ENCODE data around the gene PRRC2A.

PRRC2A gene

DNA sequence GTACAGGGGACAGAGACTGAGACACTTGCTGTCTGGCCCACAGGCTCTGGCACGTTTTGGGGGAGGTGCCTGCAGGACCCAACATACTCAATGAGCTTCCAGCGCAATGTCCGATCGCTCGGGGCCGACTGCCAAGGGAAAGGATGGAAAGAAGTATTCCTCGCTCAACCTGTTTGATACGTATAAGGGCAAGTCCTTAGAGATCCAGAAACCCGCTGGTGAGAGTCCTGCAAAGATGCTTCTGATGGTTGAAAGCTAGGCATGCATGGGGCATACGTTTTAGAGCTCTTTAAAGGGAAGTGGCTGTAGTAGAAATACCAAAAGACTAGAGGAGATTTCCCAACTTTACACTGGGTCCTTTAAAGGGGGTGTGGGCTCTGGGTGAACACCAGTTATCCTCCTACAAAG is 2.2 kb downstream of the PRRC2A start:
- DNase-seq (ENCODE audit: low read depth in 2 of 2), result no peak

DNA sequence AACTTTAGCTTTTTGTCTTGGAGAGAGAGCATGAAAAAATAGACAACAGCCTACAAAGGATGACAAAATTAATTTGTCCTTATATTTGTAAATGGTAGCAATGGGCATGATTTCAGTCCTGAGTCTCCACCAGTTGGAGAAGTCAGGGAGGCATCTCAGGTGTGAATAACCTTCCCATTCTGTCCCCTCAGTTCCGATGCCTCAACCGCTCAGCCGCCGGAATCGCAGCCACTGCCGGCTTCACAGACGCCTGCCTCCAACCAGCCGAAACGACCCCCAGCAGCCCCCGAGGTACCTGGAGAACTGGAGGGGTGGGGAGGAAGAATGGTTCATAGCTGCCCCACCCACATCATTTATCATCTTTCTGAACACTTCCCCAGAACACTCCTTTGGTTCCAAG is 3.6 kb downstream of the PRRC2A start:
- DNase-seq (ENCODE audit: low read depth in 2 of 2), result no peak

DNA sequence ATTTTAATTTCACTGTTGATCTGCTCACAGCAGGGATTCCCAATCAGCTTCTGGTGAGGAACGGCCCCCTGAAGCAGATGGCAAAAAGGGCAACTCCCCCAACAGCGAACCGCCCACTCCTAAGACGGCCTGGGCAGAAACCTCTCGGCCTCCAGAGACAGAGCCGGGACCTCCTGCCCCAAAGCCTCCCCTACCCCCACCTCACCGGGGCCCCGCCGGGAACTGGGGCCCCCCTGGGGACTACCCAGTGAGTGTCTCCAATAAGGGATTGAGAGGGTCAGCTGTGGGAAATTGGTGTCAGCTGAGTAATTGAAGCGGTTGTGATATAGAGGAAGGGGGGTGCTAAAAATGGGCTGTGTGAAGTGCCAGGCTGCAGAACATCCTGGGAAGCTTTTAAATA is 6.4 kb downstream of the PRRC2A start:
- DNase-seq (ENCODE audit: low read depth in 2 of 2), result no peak

DNA sequence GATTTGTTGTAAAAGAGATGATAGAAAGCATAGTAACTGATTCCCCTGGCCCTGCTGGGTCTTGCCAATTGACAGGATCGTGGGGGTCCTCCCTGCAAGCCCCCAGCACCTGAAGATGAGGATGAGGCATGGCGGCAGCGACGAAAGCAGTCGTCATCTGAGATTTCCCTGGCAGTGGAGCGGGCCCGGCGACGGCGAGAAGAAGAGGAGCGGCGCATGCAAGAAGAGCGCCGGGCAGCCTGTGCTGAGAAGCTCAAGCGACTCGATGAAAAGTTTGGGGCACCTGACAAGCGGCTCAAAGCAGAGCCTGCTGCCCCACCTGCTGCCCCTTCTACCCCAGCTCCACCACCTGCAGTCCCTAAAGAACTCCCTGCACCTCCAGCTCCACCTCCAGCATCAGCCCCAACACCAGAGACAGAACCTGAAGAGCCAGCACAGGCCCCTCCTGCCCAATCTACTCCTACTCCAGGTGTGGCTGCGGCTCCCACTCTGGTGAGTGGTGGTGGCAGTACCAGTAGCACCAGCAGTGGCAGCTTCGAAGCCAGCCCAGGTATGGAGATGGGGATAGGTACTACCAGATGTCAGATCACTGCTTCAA is 7.3 kb downstream of the PRRC2A start:
- no peak for DNase-seq (ENCODE audit: low read depth in 2 of 2)

DNA sequence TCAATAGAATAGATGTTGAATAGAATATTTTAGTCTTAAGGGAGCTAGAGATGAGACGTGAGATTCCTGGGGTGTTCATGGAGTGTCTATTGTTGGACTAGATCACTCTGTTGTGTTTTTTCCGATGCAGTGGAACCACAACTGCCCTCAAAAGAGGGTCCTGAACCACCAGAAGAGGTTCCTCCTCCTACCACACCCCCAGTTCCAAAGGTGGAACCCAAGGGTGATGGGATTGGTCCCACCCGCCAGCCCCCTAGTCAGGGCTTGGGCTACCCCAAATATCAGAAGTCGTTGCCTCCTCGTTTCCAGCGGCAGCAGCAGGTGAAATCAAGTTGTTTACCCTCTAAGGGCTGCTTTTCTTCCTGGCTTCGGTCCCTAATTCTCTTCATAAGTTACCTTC is 8.5 kb downstream of the PRRC2A start:
- DNase-seq (ENCODE audit: low read depth in 2 of 2), result no peak

DNA sequence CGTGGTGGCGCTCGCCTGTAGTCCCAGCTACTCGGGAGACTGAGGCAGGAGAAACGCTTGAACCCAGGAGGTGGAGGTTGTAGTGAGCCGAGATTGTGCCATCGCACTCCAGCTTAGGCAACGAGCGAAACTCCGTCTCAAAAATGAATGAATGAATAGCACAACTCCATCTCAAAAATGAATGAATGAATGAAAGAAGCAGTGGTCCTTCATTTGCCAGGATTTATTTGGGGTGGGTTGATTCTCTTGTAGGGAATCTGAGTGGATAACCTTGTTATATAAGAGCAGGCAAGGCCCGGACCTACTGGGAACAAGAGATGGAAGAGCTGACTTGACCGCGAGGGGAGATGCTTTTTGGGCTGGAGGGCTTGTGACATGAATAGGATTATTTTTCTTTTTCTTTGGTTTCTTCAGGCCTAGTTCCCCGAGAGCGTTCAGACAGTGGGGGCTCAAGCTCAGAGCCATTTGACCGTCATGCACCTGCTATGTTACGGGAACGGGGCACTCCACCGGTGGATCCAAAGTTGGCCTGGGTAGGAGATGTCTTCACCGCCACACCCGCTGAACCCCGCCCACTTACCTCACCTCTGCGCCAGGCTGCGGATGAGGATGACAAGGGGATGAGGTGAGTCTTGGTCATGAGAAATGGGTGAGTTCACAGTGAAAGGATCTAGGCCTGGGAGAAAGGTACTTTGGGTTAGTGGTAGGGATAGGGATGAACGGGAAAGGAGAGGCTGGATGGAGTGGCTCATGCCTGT is 9.8 kb downstream of the PRRC2A start:
- DNase-seq (ENCODE audit: low read depth in 2 of 2), result no peak

DNA sequence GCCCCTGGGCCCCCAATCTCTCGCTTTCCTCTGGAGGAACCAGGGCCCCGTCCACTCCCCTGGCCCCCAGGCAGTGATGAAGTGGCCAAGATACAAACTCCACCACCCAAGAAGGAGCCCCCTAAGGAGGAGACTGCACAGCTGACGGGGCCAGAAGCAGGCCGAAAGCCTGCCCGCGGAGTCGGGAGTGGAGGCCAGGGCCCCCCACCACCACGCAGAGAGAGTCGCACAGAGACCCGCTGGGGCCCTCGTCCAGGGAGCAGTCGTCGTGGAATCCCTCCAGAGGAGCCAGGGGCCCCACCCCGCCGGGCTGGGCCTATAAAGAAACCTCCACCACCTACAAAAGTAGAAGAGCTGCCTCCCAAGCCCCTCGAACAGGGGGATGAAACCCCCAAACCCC is 10.7 kb downstream of the PRRC2A start:
- DNase-seq (ENCODE audit: low read depth in 2 of 2), result no peak

DNA sequence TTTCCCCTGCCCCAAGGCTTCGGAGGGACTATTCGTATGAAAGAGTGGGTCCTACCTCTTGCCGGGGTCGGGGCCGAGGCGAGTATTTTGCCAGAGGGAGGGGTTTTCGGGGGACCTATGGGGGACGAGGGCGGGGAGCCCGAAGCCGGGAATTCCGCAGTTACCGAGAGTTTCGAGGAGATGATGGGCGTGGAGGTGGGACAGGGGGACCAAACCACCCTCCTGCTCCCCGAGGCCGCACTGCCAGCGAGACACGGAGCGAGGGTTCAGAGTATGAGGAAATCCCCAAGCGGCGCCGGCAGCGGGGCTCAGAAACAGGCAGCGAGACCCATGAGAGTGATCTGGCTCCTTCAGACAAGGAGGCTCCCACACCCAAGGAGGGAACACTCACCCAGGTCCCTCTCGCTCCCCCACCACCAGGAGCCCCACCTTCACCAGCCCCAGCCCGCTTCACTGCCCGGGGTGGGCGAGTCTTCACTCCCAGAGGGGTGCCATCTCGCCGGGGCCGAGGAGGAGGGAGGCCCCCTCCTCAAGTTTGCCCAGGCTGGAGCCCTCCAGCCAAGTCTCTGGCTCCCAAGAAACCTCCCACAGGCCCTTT is 11.3 kb downstream of the PRRC2A start:
- DNase-seq (ENCODE audit: low read depth in 2 of 2), result no peak

DNA sequence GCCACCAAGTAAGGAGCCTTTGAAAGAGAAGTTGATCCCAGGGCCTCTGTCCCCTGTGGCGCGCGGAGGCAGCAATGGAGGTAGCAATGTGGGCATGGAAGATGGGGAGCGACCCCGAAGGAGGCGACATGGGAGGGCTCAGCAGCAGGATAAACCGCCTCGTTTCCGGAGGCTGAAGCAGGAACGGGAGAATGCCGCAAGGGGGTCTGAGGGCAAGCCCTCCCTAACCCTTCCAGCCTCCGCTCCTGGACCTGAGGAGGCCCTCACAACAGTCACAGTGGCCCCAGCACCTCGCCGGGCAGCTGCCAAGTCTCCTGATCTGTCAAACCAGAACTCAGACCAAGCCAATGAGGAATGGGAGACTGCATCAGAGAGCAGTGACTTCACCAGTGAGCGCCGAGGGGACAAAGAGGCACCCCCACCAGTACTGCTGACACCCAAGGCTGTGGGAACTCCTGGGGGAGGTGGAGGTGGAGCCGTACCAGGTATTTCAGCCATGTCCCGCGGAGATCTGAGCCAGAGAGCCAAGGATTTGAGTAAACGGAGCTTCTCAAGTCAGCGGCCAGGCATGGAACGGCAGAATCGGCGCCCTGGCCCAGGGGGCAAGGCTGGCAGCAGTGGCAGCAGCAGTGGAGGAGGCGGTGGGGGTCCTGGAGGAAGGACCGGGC is 11.9 kb downstream of the PRRC2A start:
- DNase-seq (ENCODE audit: low read depth in 2 of 2), result no peak

DNA sequence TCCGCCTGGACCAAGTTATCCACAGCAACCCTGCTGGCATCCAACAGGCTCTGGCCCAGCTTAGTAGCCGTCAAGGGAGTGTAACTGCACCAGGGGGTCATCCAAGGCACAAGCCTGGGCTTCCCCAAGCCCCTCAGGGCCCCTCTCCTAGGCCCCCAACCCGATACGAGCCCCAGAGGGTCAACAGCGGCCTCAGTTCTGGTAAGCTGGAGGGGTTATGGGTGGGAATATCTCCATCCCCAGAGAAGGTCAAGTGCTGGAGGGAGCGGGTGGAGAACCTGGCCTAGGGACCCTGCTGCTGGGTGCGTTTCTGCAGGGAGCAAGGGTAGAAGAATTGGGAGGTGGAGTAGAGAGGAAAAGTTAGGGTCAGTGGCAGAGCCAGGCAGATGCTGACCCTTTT is 12.9 kb downstream of the PRRC2A start:
- DNase-seq (ENCODE audit: low read depth in 2 of 2), result no peak

DNA sequence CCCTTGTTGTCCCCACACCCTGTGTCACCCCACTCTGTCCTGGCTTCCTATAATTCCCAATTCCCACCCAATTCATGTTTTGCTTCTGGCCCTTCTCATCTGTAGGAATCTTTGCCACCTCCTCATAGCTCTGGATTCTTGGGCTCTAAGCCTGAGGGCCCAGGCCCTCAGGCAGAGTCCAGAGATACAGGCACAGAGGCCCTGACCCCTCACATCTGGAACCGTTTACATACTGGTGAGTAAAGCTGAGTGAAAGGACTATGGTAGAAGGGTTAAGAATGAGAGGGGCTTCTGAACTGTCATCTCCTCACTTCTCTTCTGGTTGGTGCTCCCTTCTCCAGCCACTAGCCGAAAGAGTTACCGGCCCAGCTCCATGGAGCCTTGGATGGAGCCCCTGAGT is 13.6 kb downstream of the PRRC2A start:
- DNase-seq (ENCODE audit: low read depth in 2 of 2), result no peak

DNA sequence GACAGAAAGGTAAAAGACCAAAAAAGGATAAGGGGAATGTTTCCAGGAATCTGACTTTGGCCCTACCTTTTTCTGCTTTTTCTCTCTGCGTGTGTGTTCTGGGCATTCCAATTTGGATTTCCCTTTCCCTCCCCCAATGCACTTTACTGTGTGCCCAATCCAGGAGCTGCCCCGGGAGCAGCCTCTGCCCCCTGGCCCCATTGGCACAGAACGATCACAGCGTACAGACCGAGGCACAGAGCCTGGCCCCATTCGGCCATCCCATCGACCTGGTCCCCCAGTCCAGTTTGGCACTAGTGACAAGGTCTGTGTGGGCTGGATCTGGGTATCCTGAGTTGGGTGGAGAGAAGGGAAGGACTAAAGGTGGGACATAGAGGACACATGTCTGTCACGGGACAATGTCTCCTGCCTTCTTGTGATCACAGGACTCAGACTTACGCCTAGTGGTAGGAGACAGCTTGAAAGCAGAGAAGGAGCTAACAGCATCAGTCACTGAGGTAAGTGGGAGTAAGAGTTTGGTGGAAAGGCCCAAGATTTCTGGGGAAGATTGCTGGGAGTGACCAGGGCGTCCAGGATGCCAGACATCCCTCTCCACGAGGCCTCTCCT is 14.6 kb downstream of the PRRC2A start:
- DNase-seq (ENCODE audit: low read depth in 2 of 2), result no peak

DNA sequence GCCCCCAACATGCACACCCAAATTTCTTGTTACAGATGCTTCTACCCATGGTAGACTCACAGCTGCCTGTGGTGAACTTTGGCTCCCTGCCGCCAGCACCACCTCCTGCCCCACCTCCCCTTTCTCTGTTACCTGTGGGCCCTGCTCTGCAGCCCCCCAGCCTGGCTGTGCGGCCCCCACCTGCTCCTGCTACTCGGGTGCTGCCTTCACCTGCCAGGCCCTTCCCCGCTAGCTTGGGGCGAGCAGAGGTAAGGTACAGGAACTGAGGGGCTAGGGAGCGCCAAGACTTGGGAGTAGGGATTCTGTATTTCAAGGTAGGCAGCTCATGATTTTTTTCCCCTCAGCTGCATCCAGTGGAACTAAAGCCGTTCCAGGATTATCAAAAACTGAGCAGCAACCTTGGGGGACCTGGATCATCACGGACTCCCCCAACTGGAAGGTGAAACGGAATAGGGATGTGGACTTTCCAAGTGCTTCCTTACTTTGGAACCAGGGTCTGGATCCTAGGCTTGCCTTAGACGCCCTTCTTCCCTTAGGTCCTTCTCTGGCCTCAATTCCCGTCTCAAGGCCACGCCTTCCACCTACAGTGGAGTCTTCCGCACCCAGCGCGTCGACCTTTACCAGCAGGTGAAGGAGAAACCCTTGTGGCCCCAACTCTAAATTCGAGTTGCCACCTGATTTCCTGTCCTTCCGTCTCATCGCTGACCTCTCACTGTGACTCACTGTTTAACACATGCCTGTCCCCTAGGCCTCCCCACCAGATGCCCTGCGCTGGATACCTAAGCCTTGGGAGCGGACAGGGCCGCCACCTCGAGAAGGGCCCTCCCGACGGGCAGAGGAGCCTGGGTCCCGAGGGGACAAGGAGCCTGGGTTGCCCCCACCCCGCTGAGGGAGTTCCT is 16.4 kb downstream of the PRRC2A start:
- no peak for DNase-seq (ENCODE audit: low read depth in 2 of 2)

DNA sequence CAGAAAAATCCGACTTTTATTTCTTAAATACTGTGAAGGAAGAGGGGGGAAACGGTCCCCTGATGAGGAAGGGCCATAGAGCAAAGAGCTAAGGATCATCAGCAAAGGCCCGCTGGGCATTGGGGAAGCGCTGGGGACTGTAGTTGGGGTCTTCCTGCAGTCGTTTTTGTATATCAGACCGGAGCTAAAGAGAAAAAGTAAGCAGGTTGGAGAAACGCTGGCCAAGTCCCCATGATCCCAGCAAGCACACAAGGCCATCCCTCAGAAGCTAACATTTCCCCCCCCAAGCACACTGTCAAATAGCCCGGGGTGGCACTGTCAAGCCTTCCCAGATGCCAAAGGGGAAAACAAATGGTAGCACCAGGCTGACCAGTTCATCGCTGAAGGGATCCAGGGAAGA is 18.5 kb downstream of the PRRC2A start:
- no peak for DNase-seq (ENCODE audit: low read depth in 2 of 2)

DNA sequence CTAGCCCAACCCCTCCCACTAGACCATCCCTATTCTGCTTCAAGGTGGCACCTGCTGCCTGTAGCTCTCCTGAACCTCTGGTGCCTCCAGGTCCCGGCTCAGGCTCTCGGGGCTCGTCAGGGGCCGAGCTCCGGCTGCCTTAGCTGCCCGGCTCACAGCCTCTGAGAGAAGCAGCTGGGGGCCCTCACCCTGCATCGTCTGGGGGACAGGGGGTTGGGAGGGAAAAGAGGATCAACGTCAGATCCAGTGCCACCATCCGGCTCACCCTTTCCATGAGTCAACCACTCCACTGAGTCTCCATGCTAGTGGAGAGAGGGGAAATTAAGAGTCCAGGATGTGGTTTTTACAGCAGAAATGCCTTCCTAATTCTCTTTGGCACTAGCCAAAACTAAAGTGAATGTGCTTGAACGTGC is 18.9 kb downstream of the PRRC2A start:
- DNase-seq (ENCODE audit: low read depth in 2 of 2), result no peak

DNA sequence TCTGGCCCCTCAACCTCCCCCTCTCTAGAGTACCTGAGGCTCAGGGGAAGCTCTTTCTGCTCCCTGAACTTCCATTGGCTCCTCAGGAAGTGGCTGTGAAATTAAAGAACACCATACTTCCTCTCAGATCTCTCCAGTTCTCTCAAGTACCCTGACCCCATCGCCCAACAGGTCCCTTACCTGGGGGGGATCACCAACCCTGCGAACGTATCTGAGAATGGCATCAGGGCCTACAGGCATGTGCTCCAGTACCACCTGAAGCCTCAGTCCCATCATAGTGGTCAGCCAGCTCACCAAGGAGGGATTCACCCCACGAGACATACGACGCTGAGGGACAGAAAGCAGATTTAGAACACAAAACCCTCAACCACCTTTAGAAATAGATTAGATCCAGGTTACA is 20.1 kb downstream of the PRRC2A start:
- no peak for DNase-seq (ENCODE audit: low read depth in 2 of 2)

DNA sequence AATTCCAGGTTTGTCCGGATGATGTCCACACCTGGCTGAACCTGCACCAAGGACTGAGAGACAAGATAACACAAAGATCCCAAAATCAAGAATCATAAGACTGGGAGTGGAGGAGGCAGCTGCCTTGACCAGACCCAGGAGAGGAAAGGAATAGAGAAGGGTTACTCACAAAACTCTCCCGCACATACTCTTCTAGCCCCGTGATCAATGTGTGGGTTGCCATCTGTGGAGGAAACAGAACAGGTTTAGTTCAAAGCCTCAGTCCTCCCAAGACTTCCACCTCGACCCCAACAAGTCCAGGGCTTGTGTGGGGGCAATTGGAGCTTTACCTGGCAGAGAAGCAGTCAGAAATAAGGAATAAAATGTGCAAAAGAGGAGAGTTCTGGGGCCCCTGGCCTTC is 20.9 kb downstream of the PRRC2A start:
- no peak for DNase-seq (ENCODE audit: low read depth in 2 of 2)

DNA sequence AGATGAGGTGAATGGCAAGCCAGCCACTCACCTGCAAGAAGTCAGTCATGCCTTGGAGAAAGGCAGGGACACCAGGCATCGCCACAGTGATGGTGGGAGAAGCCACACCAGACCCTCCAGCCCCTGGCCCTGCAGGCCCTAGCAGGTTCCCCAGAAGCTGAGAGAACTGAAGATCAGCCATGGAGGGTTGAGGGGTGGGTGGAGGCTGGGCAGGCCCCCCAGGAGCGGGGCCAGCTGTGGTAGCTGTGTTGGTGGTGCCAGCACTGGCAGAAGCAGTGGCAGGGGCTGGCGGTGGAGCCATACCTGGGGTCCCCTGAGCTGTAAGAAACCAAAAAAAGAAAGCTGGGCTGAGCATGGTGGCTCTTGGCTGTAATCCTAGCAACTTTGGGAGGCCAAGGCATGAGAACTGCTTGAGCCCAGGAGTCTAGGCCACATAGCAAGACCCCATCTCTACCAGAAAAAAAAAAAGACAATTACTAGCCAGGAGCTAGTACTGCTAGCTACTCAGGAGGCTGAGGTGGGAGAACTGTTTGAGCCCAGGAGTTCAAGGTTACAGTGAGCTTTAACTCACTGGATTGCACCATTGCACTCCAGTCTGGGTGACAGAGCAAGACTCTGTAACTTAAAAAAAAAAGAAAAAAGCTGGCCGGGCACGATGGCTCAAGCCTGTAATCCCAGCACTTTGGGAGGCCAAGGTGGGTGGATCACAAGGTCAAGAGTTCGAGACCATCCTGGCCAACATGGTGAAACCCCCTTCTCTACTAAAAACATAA is 22.5 kb downstream of the PRRC2A start:
- no peak for DNase-seq (ENCODE audit: low read depth in 2 of 2)

DNA sequence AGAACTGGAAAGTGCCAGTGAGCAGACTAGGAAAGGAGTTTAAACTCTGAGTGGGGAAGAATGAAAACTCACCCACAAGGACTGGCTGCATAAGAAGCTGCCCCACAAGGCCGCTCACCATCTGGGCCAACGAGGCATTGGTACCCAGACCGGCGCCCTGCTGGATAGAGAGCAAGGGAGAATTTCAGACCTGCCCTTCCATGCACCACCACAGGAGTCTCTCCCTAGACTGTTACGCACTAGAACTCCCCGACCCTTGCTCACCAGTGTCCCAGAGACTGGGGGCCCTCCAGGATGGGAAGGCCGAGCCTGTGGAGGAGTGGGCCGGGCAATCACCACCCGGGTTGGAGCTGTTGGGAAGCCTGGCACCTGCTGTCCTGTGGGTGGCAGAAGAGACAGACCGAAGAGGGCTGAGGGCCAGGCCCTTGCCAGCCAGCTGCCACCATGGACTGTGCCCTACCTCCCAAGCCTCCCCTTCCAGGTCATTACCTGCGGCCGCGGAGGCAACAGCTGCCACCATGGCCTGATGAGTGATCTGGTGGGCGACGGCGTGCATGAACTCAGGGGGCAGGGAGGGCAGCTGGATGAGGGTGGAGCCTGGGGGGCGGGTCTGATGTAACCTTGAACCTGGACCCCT is 23.4 kb downstream of the PRRC2A start:
- no peak for DNase-seq (ENCODE audit: low read depth in 2 of 2)

DNA sequence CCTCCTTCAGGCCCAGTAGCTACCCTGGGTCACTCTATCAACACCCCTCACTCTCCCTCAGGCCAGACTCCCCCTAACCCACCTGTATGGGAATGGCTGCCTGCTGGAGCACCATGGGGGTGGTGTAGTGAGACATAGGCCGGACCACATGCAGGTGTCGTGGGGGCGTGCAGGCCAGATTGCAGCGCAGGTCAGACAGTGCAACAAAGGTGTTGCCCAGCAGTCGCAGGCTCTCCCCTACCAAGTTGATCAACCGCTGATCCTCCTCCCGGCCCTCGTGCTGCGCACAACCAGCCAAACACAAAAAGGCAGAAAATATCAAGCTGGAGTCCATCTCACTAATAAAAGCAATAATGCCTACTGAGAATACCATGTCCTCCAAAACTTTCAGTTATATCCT is 24.8 kb downstream of the PRRC2A start:
- no peak for DNase-seq (ENCODE audit: low read depth in 2 of 2)

Measured in fibroblast of skin of left quadriceps (primary cell).